Hematopoietic multipotent progenitor cell treated with erythropoietin and hydrocortisone succinate and interleukin-3 and kit ligand, for 15 days (in vitro differentiated cells): ENCODE measurements around the gene NTNG2.

Source experiments
- DNase-seq: peaks from one replicate; pipeline ENCODE4 v3.0.0-alpha.2; 2015; ENCODE audit warnings: low spot score

NTNG2 gene

GRCh38 chr9:132171702-132172101 is 9.8 kb downstream of the NTNG2 start:
- DNase-seq: no peak

DNA sequence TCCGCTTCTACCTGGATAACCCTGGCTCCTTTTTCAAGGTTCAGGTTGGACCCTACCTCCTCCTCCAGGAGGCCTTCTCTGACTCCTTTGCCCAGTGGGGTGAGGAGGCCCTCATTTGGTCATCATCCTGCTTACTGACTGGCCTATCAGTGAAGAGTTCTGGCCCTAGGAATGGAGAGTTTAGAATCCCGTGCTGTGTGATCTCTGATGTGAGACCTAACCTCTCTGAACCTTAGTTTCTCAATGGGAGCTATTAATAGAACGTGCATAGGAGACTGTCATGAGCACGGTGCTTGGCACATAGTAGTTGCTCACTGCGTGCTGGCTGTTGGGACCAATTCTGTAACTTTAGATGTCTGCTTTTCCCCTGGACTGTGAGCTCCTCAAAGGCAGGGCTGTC is 10.3 kb downstream of the NTNG2 start:
- no peak for DNase-seq

- no peak for DNase-seq
Observed at GRCh38 chr9:132175431-132175830, 13.6 kb downstream of the NTNG2 start.

DNA sequence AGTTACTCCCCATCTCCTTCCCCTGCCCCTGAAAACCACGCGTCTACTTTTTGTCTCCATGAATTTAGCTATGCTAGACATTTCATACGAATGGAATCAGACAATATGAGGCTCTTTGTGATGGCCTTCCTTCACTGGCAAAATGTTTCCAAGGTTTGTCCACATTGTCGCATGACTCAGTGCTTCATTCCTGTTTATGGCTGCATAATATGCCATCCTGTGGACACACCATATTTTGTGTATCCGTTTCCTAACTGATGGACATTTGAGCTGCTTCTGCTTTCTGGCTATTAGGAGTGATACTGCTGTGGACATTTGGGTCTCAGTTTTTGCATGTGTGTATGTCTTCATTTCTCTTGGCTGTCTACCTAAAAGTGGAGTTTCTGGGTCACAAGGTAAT is 14.5 kb downstream of the NTNG2 start:
- DNase-seq: no peak

DNA sequence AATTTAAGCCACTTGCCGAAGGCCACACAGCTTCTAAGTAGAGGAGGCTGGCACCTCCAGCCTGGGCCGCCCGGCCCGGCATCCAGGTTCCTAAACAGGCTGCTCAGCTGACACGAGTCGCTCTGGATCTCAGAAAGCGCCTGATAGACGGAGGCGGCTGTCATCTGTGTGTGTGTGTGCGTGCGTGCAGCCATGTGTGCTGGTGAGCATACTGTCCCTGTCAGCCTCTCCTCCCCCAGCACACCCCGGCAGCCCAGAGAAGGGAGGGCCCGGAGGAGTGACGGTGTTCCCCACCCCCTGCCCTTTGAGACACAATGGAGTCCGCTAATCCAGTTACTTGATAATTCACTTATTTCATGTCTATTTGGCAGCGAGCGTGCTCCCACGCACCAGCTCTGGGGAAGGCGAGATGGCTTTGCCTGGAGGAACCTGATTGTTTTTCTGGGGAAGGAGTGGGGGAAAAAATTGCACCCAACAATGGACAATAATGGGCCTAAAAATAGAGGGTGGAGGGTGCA is 20.0 kb downstream of the NTNG2 start:
- no peak for DNase-seq

DNA sequence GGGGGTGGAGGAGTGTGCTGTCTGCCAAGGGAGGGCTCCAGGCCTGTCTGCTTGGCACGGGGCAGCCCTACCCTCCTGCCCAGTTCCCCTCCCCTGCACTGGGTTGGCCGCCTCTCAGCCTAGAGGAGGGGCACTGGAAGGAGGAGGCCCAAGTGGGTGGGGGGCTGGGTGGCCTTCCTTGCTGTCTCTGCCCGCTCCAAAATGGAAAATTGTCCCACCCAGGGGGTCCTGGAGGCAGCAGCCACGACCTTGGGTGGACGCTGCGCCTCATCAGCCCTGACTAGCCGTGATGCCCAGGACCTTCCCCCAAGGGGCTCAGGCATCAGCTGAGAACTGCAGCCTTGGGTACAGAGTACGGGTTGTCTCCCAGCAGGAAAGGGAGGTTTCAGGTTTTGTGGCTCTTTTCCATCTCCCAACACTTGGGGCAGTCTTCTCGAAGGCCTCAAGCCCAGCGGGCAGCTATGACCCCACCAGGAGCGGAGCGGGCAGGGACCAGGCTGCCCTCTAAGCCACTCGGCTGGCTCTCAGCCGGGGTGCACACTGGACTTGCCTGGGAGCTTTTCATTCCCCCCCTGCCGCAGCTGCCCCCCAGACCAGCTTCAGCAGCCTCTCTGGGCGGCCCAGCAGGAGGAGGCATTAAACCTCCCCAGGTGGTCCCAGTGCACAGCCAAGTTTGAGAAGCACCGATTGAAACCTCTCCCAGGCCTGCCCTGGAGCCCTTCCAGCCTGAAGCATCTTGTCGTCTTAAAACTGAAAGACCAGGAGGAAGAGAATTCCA is 20.6 kb downstream of the NTNG2 start:
- no peak for DNase-seq

- DNase-seq: no peak
Observed at GRCh38 chr9:132183134-132183533, 21.3 kb downstream of the NTNG2 start.

DNA sequence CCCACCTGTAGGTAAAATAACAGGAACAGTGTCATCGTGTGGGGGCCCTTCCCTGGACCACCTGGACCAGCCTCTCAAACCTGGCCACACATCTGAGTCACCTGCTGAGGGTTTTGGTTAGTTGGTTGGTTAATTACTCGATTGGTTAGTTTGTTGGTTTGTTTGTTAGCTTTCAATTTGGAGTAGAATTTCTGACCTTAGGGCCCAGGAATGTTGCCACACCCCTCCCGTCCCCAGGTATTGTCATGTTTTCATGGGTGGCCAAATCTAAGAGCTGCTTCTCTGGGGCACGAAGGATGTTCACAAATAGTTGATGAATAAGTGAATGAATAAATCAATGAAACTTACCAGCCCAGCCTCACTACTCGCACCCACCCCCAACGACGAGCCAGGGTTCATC is 21.9 kb downstream of the NTNG2 start:
- no peak for DNase-seq

DNA sequence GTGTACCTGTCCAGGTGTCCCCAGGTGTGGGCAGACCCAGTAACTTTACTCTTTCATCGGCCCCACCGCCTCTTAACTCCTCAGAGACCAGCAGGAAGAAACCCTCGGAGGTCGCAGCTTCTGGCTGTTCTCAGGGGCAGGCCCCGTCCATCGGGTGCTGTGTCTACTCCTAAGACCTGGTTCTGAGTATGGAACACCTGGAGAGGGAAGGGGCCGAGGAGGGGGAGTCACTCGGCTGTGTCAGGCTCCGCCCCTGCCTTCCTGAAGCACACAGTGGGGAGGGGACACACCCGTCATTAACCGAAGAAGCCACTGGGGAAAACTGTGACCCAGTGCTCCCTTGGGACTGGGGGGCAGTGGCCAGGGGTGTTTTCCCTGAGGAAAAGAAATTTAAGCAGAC is 22.3 kb downstream of the NTNG2 start:
- no peak for DNase-seq

DNA sequence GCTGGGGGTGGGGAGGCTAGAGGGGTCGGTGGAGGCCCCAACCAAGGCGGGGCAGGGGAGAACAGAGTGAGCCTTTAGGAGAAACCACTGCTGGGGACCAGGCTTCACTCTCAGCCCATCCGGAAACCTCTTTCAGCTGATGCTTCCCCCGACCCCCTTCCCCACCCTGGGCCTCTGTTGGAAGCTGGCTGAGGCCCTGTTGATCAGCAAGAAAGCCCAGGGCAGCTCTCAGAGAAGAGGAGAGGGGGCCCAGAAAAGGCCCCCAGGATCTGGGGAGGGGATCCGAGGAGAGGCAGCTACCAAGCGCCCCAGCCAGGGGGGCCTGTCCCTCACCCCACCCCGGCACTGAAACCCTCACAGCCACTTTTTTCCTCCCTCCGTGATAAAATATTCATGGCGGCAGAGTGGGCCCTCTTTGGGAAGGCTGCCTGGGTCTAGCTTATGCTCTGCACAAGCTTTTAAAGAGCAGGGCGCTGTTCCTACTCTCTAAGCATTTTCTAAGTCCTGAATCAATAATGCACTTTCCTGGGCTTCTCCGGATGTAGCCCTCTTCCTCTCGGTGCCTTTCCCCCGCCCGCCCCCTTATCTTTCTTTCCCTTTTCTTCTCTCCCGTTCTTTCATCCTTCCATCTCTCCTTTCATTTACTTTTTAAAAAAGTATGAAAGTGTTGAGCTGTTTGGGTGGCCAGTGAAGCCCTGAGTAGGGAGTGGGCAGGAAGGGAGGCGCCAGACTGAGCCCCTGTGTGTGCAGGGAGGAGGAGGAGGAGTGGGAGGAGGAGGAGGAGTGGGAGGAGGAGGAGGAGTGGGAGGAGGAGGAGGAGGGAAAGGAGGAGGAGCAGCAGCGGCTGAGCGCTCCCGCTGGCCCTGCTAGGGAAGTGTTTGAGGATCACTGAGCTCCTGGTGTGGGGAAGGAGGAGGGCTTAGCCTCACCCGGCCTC is 23.5 kb downstream of the NTNG2 start:
- no peak for DNase-seq

GRCh38 chr9:132187121-132187620 is 25.3 kb downstream of the NTNG2 start:
- DNase-seq: no peak

- DNase-seq: no peak
Observed at GRCh38 chr9:132190966-132191365, 29.1 kb downstream of the NTNG2 start.

- DNase-seq: no peak
Observed at GRCh38 chr9:132192728-132193127, 30.9 kb downstream of the NTNG2 start.

GRCh38 chr9:132193227-132194124 is 31.6 kb downstream of the NTNG2 start:
- no peak for DNase-seq

DNA sequence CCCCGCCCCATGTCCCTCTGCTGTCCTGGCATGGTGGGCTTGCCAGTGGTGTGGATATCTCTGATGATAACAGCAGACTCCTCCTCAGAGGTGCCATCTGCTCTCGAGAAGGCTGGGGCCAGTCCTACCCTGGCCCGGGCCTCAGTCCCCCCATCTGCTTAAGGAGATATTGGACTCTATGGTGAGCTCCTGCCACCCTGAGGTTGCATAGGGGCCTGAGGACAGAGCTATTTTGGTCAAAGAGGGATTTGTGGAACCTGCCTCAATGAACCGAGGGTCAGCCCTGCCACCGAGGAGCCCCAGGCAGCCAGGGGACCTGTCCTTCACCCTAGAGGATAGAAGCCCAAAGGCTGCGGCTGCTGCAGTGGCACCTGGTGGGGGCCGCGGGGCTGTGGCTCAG is 32.6 kb downstream of the NTNG2 start:
- no peak for DNase-seq

GRCh38 chr9:132197315-132197714 is 35.5 kb downstream of the NTNG2 start:
- DNase-seq: no peak

- no peak for DNase-seq
Observed at GRCh38 chr9:132197856-132198550, 36.1 kb downstream of the NTNG2 start.

- no peak for DNase-seq
Observed at GRCh38 chr9:132199056-132199455, 37.2 kb downstream of the NTNG2 start.

GRCh38 chr9:132200706-132201105 is 38.8 kb downstream of the NTNG2 start:
- no peak for DNase-seq

DNA sequence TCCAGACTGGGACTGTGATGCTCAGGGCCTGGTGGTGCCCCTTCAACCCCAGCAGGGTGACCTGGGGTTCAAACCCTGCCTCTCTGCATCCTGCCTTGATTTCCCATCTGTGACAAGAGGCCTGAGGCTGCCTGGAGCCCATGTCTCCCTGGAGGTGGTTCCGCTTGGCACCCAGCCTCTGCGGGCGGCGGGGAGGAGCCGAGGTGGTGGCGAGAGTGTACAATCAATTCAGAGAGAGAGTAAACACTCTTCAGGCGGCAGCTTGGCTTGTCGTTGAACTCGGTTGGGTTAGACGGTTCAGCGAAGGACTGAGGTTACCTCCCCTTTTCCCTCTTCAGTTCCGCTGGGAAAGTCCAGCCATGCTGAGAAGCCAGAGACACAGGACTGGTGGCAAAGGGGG is 39.3 kb downstream of the NTNG2 start:
- DNase-seq: no peak
